SW 1271 (cell line): ENCODE results near the gene CACNA1H.

Experiments used
- DNase-seq, 2 experiments: peaks; one replicate each; lab custom pipeline; 2025; lab: John Stamatoyannopoulos, UW

The CACNA1H gene

DNA sequence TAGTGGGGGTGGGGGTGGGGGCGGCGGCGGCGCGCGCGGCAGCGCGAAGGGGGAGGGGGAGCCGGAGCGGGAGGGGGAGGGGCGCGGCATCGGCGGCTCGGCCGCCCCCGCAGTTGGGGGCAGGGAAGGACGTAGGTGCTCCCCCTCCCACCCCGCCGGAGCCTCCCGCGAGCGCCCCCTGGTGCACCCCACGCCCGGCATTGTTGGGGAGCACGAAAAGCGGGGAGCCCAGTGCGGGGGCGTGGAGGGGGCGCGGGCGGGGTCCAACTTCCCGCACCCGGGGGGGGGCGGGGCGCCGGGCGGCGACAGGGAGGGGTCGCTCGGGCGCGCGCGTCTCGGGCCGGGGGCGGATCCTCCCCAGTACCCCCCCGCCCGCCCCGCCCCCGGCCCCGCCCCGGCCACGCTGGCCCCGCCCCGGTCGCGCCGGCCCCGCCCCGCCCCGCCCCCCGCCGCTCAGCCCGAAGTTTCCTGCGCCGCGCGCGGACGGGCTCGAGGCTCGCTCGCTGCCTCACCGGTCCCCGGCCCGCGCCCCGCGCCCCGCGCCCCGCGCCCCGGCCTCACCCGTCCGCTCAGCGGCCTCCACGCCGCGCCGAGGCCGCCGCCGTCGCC, at the start of gene CACNA1H:
Gene CACNA1H, plus strand, starts transcription at position 456 of the 609 bp plus-strand sequence. CDS start 632 bp downstream, outside the sequence.
- DNase-seq, result no peak

DNA sequence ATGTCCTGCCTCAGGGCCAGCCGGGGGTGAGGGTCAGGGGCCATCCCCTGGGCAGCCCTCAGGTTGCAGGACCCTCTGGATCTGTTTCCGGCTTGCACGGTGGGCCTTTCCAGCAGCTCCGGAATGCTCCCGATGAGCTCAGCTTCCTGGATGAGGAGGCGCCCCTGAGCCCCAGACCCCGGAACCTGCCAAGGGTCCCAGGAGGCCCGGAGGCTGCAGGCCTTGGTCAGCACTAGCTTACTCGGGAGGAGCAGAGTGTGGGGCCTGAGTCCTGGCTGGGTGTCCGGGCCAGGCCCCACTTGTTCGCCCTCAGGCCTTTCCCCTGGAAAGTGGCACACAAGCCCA, 49.3 kb upstream of the CACNA1H start:
- DNase-seq, result no peak

DNA sequence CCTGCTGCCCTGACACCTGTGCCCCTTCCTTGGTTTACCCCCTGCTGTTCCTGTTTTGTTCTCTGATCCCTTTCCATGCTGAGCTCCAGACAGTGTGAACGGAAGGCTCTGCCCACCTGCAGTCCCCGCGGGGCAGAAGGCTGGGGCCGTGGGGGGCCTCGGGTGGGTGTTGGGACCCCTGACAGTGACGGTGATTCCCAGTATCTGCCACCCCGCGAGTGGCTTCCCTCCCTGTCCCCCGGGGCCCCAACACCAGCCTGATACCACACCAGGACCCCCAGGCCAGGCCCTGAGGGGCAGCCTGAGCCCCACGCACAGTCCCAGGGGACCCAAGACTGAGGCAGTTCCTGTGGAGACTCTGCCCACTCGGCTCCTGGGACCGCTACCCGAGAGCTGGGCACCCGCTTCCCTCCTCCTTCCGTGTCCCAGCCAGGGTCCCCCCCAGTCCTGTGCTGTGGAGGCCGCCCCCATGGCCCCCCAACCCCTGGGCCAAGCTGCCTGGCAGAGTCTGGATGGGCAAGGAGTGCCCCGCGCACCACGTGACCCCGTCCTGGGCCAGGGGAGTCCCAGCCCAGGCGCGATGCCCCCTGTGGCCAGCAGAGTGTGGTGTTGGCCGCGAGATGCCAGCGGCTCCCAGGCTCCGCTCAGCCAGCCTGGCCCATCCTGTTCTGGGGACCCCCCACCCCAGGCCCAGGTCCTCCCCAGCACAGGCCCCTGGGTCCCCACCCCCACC, 46.9 kb upstream of the CACNA1H start:
- peak in 1 of 2 experiments; percentile 22 for DNase-seq

DNA sequence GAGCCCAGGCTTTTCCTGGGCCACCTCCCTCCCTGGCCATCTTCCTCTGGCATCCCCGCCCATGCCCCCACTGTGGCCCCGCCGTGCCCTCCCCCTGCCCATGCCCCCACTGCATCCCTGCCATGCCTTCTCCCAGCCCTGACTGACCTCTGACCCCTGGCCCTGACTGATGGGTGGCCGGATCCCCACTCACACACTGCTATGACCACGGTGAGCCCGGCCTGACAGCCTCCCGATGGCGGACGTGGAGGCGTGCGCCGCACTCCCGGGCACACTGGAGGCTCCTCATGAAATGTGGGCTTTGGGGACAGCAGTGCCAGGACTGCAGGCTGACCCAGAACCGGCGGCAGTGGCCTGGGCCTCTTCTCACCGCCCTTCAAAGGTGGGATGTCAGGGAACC, 46.2 kb upstream of the CACNA1H start:
- DNase-seq, result no peak

DNA sequence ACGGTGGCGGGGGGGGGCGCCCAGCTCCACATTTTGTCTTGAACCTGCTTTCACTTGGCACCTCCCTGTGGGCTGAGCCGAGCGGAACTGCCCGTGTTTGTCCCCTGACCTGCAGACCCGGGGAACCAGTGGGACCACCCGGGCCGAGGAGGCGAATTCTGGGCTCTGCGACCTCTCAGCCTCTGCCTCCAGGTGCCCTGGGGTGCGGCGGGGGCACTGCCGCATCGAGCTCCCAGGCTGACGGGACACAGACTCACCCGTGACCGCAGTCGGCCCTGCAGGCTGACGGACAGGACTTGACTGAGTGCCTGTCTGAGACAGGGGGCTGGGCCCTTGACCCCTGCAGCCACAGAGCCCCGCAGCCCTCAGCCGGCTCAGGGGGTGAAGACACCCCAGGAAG, 45.8 kb upstream of the CACNA1H start:
- no peak for DNase-seq

DNA sequence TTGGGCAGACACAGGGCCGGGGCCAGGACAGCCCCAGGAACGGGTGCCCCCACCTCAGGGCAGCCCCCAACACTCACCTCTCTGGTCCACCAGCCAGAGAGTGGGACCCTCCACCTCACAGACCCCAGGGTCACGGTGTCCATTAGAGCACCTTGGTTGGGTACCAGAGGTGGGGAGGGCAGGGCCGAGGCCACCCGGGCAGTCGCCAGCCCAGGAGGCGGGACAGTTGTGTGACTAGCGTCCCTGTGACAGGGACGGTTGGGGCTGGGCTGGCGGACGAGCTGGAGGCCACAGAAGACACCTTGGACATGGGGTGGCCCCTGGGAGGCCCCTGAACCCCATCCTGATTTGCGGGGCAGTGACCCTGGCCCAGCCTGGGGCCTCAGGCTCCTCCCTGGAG, 45.2 kb upstream of the CACNA1H start:
- no peak for DNase-seq

DNA sequence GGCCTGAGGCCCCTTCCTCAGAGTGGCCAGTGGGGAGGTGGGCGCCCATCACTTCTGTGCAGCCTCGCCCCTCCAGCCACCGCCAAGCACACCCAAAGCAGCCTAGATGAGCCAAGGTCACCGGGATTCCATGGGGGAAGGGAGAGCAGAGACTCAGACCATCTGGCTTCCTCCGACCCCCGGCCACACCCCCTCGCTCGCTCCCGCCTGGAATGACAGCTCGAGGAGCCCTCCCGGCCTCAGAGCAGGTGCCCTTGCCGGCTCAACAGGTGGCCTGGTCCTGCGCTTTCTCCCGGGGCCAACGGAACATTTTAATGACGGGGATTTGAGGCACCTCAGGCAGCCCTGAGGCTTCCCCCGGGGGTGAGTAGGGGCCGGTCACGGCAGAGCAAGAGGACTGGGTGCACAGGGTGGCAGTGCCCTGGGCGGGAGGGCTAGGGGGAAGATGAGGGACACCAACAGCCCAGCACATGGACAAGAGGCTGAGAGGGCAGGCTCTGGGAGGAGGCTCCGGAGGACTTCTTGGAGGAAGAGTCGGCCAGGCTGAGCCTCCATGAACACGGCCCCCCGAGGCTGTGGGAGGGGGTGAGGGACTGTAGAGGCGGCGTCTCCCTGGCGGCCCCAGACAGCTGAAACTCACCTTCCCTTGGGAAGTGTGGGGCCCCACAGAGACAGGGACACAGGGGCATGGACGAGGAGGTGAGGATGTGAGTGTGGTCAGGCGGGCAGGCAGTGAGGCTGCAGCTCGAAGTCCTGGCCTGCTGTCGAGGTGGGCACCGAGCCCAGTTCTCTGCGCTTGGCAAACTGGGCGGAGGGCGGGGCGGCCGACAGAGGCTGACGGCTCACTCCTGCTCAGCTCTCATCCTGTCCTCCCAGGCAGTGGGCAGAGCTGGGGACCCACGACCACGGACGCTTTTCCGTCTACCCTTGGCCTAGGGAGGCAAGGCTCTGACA, 44.3 kb upstream of the CACNA1H start:
- DNase-seq, result no peak

DNA sequence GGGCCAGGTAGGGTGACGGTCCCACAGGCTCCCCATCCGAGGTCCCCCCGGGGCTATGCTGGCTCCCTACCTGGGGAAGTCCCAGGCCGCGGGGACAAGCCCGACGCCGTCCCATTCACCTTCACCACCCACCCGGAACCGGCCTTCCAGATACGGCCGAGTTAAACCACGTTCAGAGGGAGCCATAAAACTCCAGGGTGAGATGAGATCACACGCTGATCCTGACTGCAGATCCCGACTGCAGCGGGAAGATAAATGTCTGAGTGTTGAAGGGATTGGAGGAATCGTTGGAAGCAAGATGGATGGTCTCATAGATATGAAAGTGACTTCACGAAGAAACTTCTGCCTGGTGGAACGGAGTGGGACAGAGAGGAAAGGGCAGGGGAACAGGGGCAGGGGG, 43.3 kb upstream of the CACNA1H start:
- no peak for DNase-seq

DNA sequence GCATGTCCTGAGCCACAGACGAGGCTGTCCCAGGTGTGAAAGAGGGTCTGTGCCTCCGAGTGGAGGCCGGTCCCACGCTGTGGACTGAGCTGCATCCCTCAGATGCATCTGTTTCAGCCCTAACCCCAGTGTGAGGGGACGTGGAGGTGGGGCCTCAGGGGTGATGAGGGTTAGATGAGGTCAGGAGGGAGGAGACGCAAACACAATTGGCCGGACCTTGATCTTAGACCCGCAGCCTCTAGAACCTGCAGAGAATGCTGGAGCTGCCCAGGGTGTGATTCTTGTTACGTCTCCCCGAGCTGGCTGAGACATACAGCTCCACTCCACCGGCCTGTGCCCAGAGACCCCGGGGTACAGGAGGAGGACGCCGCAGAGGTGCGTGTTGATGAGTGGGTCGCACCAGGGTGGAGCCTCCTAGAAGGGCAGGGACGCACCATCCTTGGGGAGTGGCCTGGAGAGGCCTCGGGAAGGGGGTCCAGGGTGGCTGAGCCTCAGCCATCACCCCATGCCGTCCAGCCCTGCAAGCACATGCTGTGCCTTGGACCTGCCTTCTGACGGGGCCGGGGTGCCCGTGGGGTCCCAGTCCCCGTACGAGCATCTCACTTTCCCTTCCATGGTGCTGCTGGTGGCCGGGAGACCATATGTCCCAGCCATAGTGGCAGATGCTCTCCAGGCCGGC, 40.3 kb upstream of the CACNA1H start:
- DNase-seq, result no peak

DNA sequence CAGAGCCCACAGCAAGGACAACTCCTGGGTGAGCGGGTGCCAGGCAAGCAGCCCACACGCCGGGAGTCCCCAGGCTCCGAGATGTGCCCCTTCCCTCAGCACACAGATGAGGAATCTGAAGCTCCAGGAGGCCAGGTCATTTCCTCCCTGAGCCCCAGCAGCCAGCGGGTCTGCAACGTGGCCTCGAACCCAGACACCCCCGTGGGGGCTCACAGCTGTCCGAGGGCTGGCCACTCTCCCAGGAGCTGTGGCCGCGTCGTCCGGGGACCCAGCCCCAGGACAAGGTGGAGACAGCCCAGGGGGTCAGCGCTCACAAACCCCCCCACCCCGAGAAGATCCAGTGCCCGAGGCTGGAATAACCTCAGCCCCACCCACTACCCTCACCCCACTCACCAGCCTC, 39.4 kb upstream of the CACNA1H start:
- DNase-seq, result no peak

DNA sequence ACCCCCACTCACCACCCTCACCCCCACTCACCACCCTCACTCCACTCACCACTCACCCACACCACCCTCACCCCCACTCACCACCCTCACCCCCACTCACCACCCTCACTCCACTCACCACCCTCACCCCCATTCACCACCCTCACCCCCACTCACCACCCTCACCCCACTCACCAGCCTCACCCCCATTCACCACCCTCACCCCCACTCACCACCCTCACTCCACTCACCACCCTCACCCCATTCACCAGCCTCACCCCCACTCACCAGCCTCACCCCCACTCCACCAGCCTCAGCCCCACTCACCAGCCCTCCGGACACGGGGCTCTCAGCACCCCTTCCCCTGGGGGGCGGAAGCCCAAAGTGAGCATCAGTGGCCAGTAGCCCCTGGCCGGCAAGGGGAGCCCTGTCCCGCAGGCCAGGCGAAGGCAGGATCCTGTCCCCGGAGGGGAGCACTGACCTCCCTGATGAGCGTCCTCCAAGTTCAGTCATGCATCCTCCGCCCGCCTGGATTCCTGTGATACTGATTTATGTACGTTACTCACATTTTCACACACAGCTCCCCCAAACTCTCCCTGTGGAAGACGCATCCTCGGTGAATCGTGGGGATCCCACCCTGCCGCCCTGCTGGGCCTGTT, 38.9 kb upstream of the CACNA1H start:
- no peak for DNase-seq

DNA sequence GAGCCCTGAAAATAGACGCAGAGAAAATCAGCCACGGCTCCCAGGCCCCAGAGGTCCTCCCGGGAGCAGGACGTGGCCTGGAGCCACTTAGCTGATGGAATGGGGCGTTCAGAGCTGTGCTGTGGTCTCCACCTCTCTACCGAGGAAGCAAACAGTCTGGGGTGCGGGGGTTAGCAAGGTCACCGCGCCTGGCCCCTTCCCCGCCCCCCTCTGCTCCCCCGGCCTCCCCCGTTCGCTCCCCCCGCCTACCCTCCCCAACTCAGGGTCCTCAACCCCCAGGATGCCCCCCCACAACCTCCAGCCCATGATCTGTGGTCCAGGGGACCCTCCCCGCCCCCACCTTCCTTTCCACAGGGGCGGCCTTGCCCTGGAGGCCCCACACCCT, 36.2 kb upstream of the CACNA1H start:
- DNase-seq, result no peak

DNA sequence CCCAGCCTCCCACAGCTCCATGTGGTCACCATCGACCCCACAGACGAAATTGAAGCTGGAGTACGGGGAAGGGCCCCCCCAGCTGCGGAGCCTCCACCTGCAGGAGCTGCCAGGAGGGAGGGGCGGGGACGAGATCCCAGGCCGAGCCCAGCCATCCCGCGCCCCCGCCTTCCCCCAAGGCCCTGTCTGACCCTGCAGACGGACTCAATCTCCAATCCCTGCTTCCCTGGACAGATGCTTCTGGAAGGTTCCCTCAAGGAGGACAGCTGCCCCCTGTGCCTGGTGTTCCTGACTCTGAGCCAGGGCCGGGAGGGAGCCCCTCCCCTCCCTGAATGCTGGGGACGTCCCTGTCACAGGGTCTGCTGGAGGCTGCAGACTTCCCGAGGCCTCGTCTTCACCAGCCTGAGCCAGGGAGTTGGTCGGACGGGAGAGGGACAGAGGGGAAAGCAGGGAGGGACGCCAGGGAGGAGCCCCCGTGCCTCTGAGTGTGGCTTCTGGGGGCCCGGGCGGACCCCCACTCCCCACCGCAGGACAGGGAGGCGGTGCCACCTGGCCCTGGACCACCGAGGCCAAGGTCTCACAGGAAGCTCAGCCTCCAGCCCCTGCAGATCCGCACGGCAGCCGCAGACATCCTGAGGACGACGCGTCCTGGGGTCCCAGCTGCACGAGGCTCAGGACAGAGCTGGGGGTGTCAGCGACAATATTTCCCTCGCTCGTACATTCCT, 35.6 kb upstream of the CACNA1H start:
- DNase-seq, result no peak

DNA sequence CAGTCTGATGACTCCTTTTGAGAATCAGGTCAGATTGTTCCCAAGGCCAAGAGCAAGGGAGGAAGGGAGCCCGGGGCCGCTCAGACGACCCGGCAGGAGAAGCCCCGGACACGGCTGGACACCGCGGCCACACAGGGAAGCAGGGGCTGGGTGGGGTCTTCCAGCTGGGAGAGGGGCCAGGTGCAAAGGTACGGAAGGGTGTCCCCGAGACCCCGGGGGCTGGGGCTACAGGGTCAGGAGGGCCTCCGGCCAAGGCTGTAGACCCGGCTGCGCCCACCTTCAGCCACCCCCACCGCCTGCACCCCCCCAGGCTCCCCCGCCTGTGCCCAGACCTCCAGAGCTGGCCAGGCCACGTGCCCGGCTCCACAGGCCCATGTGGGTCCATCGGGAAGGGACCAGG, 35.0 kb upstream of the CACNA1H start:
- no peak for DNase-seq

DNA sequence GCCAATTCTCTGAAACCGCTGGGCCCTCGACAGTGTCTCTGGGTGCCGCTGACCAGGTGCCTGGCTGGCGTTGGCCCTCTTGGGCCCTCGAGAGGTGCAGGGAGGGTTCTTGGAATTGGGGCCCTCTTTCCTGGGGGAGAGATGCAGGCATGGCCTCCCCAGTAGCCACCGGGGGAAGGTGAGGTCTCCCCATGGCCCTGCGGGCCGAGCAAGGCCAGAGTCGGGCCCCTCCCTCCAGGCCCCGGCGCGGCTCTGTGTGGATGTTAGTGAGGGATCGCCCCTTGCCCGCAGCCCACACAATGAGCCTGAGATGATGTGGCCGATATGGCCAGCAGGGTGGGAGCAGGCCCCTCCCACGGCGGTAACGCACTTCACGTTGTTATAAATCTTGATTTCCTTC, 33.8 kb upstream of the CACNA1H start:
- DNase-seq, result no peak

DNA sequence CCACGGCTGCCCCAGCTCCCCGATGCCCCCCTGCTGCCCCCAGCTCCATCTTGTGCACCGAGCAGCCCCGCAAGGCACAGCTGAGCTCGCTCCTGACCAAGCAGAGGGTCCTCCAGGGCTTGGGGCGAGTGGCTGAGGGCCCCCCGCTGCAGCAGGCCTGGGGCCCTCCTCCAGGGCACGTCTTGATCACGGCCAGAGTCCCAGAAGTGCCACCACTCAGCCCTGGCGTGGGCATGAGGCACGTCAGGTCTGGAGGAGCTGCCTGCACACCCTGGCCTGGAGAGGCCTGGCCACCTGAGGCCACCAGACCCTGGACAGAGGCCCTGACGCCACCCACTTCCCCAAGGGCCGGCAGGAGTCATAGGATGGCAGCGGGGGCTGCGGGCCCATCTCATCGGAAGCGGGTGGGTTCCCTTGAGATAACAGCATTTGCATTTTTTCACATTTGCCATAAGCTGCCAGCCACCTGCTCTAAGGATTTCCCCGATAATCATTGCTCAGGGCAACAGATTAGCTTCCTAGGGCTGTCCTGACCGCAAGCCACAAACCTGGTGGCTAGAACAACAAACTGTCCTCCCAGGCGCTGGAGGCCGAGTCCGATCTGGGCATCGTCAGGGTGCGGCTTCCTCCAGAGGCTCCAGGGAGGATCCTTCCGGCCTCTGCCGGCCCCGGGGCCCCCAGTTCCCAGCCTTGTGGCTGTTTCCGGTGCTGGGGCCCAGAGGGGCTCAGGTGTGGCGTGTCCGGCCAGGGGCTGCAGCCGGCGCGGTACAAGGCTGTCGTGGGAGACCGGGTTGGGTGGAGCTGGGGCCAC, 32.9 kb upstream of the CACNA1H start:
- DNase-seq, result no peak

DNA sequence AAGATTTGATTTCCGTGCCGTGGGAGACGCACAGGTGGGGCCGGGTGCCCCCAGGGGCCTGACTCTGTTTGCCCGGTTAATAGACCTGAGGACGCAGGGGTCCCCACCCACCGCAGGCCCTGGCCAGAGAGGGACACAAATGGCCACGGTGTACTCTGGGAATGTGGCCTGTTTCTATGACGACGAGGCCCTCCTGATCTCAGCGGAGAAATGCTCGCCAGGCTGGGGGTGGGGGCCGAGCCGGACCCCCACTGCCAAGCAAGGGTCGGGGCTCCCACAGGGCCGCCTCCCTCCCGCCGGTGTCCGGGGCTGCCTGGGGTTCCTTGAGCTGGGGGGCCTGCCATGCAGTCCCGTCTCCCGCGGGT, 32.3 kb upstream of the CACNA1H start:
- no peak for DNase-seq

DNA sequence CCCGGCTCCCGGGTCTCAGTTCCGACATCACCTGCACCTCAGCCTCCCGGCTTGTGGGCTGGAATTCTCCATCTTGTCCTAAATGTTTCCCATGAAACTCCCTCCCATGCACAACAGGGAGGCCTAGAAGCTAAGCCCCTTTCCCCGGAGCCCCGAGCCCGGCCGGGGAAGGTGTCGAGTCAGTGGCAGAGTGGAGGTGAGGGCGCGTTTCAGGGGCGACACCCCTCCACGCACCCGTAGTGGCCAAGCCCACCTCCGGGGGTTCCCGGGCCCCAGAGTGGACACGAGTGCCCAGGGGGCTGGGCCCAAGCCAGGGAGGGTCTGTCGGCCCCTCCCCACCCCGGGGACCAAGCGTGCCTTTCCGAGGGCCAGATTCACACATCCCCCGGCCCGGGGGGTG, 31.9 kb upstream of the CACNA1H start:
- DNase-seq, result no peak

DNA sequence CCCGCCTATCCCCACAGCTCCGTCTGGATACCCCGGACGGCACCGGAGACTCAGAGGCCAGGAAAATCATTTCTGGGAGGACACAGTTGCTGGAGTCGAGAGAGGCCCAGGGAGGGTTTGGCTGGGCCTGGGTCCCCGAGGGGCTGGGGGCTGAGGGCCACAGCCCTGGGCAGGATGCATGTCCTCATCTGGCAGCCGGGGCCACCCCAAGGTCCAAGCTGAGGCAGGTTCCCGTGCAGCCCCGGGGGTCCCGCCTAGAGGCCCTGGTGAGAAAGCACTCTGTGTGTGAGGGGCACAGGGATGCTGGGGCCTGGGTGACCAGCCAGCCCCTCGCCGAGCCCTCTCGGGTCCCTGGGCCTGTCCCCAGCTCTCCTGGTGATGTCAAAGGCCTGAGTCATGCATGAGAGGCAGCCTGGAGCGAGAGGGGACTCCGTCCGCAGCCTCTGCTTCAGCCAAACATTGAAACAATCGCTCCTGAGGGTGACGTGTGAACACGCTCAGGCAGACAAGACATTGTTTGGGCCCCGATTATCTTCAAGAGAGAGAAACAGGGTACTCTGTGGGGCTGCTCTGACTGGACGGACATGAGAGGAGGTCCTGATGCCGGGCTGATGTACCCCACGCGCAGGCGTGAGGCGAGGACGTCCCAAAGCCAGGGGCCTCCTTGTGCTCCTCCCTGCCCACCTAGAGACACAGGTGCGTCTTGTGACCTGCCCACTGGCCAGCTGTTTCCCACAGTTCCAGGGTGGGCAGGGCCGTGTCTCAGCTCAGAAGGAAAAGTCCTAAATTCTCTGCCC, 31.1 kb upstream of the CACNA1H start:
- DNase-seq, result no peak

DNA sequence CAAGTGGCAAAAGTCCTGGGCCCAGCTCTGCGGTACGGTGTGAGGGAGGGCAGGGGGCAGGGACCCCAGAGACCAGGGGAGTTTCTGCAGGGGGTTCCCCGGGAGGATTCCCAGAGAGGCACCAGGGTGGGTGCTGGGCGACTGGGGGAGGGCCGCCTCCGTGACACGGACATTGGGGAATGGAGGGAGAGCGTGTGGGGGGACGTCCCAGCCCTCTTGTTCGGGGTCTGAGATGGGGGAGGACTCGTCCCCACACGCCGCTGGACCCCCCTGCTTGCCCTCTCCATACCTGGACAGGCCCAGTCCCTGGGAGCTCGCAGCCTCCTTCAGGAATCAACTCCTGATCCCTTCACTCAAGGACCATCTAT, 30.5 kb upstream of the CACNA1H start:
- DNase-seq, result no peak
